ENCODE data around the gene GARIN5B.
"Not testable (repeated sequence)": the region's sequence is repeated elsewhere in the genome, so short reads cannot be mapped to it uniquely, and the experiment has no call there.

The GARIN5B gene

GRCh38 chr19:55362990-55363716 lies at the start of gene GARIN5B:
GARIN5B (minus strand) TSS chr19:55363260; CDS start chr19:55363066, 194 bp downstream.
- DNase-seq, result no peak

- no peak for DNase-seq
Measured at GRCh38 chr19:55410168-55410567, 47.1 kb upstream of the GARIN5B start.

- DNase-seq, result not testable (repeated sequence)
Measured at GRCh38 chr19:55409179-55409578, 46.1 kb upstream of the GARIN5B start.

- DNase-seq, result no peak
Measured at GRCh38 chr19:55408533-55408872, 45.4 kb upstream of the GARIN5B start.

- DNase-seq, result peak; percentile 99
Measured at GRCh38 chr19:55407800-55408532, 44.9 kb upstream of the GARIN5B start.

- peak in 1 of 3 experiments; percentile 60 for DNase-seq
Measured at GRCh38 chr19:55407550-55407799, 44.4 kb upstream of the GARIN5B start, which contains the start of gene UBE2S. UBE2S (minus strand) TSS chr19:55407788; CDS start chr19:55407589, 199 bp downstream.

GRCh38 chr19:55406826-55407549 lies 43.9 kb upstream of the GARIN5B start:
- DNase-seq, result peak in 2 of 3 experiments; percentile 58 to 61

GRCh38 chr19:55406091-55406825 lies 43.2 kb upstream of the GARIN5B start:
- no peak for DNase-seq

- DNase-seq, result no peak
Measured at GRCh38 chr19:55405638-55406037, 42.6 kb upstream of the GARIN5B start.

GRCh38 chr19:55402509-55402908 lies 39.4 kb upstream of the GARIN5B start:
- no peak for DNase-seq

GRCh38 chr19:55401390-55401789 lies 38.3 kb upstream of the GARIN5B start:
- not testable (repeated sequence) for DNase-seq

GRCh38 chr19:55400281-55401087 lies 37.4 kb upstream of the GARIN5B start:
- no peak for DNase-seq

- DNase-seq, result no peak
Measured at GRCh38 chr19:55398200-55398925, 35.3 kb upstream of the GARIN5B start.

- no peak for DNase-seq
Measured at GRCh38 chr19:55392820-55393761, 30.0 kb upstream of the GARIN5B start.

GRCh38 chr19:55391702-55392615 lies 28.9 kb upstream of the GARIN5B start:
- DNase-seq, result no peak

GRCh38 chr19:55391191-55391670 lies 28.2 kb upstream of the GARIN5B start:
- no peak for DNase-seq

GRCh38 chr19:55390461-55390880 lies 27.4 kb upstream of the GARIN5B start:
- peak in 1 of 3 experiments; percentile 8 for DNase-seq

GRCh38 chr19:55389386-55390317 lies 26.6 kb upstream of the GARIN5B start:
- DNase-seq, result no peak

Measured in NCI-H1417 (cell line).